ENCODE measurements around the gene TXN2. TPM values are rescaled to one million over a fixed set of nuclear protein-coding genes. Genes with fewer than 3 reads are reported as not detected.

The TXN2 gene
- total RNA-seq, 2 experiments from 2014 or later, result 94.3 to 97.0 TPM

DNA sequence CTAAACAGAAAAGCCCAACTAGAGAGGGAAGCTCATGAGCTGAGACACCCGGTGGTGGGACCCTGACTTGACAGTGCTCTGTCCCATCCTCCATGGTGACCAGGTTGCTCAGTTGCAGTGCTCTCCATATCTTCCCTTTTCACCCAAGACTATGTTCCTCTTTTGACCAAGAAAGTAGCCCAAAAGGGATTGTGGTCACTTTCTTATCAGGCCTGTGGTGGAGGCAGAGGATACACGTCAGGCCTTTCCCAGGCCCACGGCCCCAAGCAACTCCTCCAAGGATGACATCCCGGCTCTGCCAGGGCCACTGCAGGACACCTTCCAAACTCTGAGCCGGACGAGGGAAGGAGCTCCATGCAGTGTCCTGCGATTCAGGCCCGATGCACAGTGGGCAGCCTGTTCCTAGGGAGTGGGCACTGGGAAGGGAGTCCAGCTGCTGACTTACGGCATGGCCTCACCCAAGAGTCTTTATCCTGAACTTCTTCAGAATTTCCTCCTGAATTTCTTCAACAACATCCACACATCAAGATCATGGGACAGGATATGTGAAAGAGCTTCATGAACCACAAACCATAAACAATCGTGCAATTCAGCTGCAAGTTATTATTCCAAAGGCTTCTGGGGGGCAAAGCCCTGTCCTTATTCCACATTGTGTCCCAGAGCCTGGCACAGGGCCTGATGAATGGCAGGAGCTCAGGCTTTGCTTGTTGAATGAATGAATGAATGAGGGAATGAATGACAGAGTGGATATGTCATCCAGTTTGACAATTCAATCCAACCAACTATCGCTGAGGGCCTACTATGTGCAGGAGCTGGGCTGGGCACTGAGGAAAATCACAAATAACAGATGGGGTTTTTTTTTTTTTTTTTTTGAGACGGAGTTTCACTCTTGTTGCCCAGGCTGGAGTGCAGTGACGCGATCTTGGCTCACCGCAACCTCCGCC is 57.7 kb downstream of the TXN2 start:
- no peak overlapping the region for H3K4me3 Mint-ChIP-seq
- no peak for DNase-seq
- no peak overlapping the region for H3K27ac Mint-ChIP-seq
- no peaks in the 10 kb centered on the region for H3K27me3 Mint-ChIP-seq
- no peaks in the 10 kb centered on the region for H3K36me3 Mint-ChIP-seq
- H3K4me1 Mint-ChIP-seq (ENCODE audit: low read depth), result peaks cover 36% of the 10 kb centered on the region
- POLR2A ChIA-PET, result interaction anchor here (0.8 to 1.5 kb wide), 2 partner anchors 11 to 19 kb away, joined by 3 read pairs; no protein-coding TSS in a partner anchor
- CTCF ChIA-PET, result no interaction called here
- intact Hi-C loops (cut with micrococcal nuclease), result no loop called here
- H3K9me3 Mint-ChIP-seq, result no peaks in the 10 kb centered on the region

DNA sequence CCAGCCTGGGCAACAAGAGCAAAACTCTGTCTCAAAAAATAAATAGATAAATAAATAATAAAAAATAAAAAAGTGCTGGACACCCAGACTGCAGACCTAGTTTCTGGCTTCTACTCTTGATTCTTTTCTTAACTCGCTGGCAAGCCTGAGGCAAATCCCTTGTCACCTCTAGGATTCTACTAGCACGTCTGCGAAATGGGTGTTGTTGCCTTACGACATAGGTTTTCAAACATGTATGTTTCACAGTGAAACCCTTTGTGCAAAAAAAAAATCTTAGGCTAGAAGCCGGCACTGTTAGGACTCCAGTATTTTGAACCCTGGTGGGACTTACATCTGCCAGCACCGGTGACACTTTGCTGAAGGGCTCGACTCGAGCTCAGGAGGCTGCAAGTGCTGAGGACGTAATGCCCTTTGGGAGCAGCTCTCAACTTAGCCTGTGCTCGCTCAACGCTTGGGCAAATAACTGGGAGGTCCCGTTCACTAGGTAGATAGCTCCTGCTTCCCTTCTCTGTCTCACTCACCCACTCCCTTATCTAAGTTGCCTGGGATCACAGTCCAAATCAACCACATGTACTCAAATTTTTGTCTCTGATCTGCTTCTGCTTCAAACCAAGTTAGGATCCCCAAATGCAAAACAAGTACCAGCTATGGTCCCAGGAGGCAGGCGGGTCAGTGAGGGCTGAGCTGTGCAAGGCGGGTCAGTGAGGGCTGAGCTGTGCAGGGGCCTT is 59.0 kb downstream of the TXN2 start:
- Mint-ChIP-seq H3K4me1 (ENCODE audit: low read depth) (peaks cover 36% of the 10 kb centered on the region), H3K36me3 (no peaks in the 10 kb centered on the region), H3K9me3 (no peaks in the 10 kb centered on the region), H3K27me3 (no peaks in the 10 kb centered on the region), H3K4me3 (no peak overlapping the region), H3K27ac (no peak overlapping the region)
- intact Hi-C loops (cut with micrococcal nuclease), result no loop called here
- no peak for DNase-seq
- POLR2A ChIA-PET, result no interaction called here
- CTCF ChIA-PET, result no interaction called here

DNA sequence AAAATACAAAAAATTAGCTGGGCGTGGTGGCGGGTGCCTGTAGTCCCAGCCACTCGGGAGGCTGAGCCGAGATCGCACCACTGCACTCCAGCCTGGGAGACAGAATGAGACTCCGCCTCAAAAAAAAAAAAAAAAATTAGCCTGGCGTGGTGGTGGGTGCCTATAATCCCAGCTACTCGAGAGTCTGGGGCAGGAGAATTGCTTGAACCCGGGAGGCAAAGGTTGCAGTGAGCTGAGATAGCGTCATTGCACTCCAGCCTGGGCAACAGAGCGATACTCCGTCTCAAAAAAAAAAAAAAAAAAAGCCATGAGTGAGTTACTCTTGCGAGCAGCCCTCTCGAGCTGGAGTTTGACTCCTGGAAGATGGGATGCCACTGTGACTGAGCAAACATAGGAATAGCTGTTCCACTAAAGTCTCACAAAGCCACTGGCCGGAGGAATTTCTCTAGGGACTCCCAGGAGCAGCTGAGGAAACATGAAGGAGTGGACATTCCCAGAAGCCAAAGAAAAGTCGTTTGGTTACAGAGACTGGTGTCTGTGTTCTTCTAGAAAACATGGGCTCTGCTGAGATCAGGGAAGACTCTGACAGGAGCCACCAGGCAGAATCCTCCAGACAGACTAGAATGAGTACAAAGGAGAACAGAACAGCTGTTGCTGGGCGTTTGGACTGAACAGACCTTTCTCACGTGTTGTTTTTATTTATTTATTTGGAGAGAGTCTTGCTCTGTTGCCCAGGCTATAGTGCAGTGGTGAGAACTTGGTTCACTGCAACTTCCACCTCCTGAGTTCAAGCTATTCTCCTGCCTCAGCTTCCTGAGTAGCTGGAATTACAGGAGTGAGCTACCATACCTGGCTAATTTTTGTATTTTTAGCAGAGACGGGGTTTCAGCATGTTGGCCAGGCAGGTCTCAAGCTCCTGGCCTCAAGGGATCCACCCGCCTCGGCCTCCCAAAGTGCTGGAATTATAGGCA is 61.2 kb downstream of the TXN2 start:
- POLR2A ChIA-PET, result interaction anchor here (0.6 kb wide), 1 partner anchor 153 kb away, joined by 3 read pairs; no protein-coding TSS in a partner anchor
- intact Hi-C loops (cut with micrococcal nuclease), result loop anchor here (10.0 kb wide), 1 partner anchor 265 kb away; no protein-coding TSS in a partner anchor
- no peaks in the 10 kb centered on the region for H3K36me3 Mint-ChIP-seq
- H3K9me3 Mint-ChIP-seq, result no peaks in the 10 kb centered on the region
- CTCF ChIA-PET, result interaction anchor here (0.6 kb wide), 1 partner anchor 9 kb away, joined by 3 read pairs; no protein-coding TSS in a partner anchor
- H3K27me3 Mint-ChIP-seq, result no peaks in the 10 kb centered on the region
- H3K27ac Mint-ChIP-seq, result no peak overlapping the region
- H3K4me3 Mint-ChIP-seq, result no peak overlapping the region
- peaks cover 31% of the 10 kb centered on the region for H3K4me1 Mint-ChIP-seq (ENCODE audit: low read depth)
- DNase-seq, result no peak

DNA sequence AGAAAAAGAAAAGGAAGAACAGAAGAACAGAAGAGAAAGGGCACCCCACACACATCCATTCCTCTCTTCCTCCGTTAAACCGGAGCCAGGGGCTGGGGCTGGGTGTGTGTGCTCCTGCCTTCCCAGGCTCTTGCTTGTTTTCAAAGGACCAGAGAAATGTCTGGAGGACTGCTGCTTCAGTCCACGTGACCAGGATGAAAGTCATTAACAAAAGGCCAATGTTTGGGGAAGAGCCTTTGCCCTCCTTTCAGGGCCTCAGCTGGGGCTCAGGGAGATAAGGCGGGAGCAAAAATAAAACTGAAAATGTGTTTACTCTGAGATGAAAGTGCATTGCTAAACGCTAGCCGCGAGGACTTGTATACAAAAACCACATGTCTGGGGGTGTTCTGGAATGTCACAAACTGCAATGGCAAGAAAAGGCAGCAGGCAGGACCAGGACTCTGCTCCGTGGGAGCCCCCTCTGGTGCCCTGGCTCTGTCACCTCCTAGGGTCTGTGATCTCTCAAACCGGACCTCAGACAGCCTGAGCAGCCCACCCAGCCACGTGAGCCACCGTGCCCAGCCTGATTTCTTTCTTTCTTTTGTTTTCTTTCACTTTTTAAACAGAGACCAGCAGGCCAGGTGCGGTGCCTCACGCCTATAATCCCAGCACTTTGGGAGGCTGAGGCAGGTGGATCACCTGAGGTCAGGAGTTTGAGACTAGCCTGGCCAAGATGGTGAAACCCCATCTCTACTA is 62.1 kb downstream of the TXN2 start:
- H3K4me1 Mint-ChIP-seq (ENCODE audit: low read depth), result peaks cover 22% of the 10 kb centered on the region
- no peaks in the 10 kb centered on the region for H3K36me3 Mint-ChIP-seq
- ChIA-PET CTCF (no interaction called here), POLR2A (interaction anchor here (0.6 kb wide), 1 partner anchor 154 kb away, joined by 3 read pairs; no protein-coding TSS in a partner anchor)
- H3K9me3 Mint-ChIP-seq, result no peaks in the 10 kb centered on the region
- H3K27ac Mint-ChIP-seq, result peak overlapping the region; percentile 6
- peak overlapping the region; percentile 34 for H3K4me3 Mint-ChIP-seq
- H3K27me3 Mint-ChIP-seq, result no peaks in the 10 kb centered on the region
- intact Hi-C loops (cut with micrococcal nuclease), result loop anchor here (10.0 kb wide), 1 partner anchor 265 kb away; no protein-coding TSS in a partner anchor
- DNase-seq, result no peak

DNA sequence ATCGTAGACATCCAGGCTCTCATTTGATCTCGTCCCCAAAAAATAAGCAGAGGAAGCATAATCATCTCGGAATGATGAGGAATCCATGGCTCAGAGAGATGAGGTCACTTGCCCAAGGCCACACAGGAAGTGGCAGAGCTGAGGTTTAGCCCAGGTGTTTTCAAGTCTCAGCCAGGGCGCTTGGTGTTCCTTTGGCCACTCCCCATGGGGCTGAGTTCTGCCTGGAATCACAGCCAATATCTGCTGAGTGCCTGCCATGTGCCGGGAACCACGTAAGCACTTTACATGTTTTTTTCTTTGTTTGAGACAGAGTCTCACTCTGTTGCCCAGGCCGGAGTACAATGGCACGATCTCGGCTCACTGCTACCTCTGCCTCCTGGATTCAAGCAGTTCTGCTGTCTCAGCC is 64.2 kb downstream of the TXN2 start:
- ChIA-PET POLR2A (interaction anchor here (1.1 kb wide), 1 partner anchor 11 kb away, joined by 3 read pairs; no protein-coding TSS in a partner anchor), CTCF (interaction anchor here (1.1 kb wide), 1 partner anchor 116 kb away, joined by 3 read pairs; no protein-coding TSS in a partner anchor)
- Mint-ChIP-seq H3K27ac (no peak overlapping the region), H3K9me3 (no peaks in the 10 kb centered on the region), H3K4me1 (ENCODE audit: low read depth) (peaks cover 18% of the 10 kb centered on the region), H3K27me3 (no peaks in the 10 kb centered on the region), H3K4me3 (no peak overlapping the region), H3K36me3 (no peaks in the 10 kb centered on the region)
- intact Hi-C loops (cut with micrococcal nuclease), result loop anchor here (10.0 kb wide), 1 partner anchor 262 kb away; no protein-coding TSS in a partner anchor
- peak; percentile 44 for DNase-seq

Other genes starting within 250 kb of the TXN2 start
- 10 to 100 TPM; 76.4 to 82.9 TPM for gene APOL2, start 242.1 kb downstream of the TXN2 start, total RNA-seq
- 10 to 100 TPM; 44.7 to 46.3 TPM for gene APOL1, start 228.5 kb downstream of the TXN2 start, total RNA-seq
- gene MYH9, start 93.7 kb downstream of the TXN2 start, total RNA-seq, result 100 to 1,000 TPM; 712 to 720 TPM
- gene FOXRED2, start 25.4 kb upstream of the TXN2 start, total RNA-seq, result 10 to 100 TPM; 15.2 to 15.9 TPM
- 100 to 1,000 TPM; 314 to 321 TPM for gene EIF3D, start 47.5 kb upstream of the TXN2 start, total RNA-seq
- not detected for gene CACNG2, start 222.1 kb upstream of the TXN2 start, total RNA-seq

Measured in activated CD4-positive, alpha-beta memory T cell treated with anti-CD3 and anti-CD28 coated beads for 36 hours (primary cell).